NCI-H774 (cell line): ENCODE results near the gene ARID1B.

Experiments used
- DNase-seq: peaks from one replicate; lab custom pipeline; 2025; lab: John Stamatoyannopoulos, UW

The ARID1B gene

GRCh38 chr6:157185986-157186385, 408.8 kb downstream of the ARID1B start:
- DNase-seq: no peak

- no peak for DNase-seq
These were observed 409.6 kb downstream of the ARID1B start for GRCh38 chr6:157186785-157187181.

- peak; percentile 85 for DNase-seq
These were observed 410.3 kb downstream of the ARID1B start for GRCh38 chr6:157187182-157188083.

- no peak for DNase-seq
These were observed 411.0 kb downstream of the ARID1B start for GRCh38 chr6:157188213-157188612.

GRCh38 chr6:157193443-157193996, 416.3 kb downstream of the ARID1B start:
- peak; percentile 64 for DNase-seq

GRCh38 chr6:157194110-157194509, 416.9 kb downstream of the ARID1B start:
- DNase-seq: no peak

GRCh38 chr6:157194643-157195042, 417.5 kb downstream of the ARID1B start:
- no peak for DNase-seq

- DNase-seq: no peak
These were observed 419.2 kb downstream of the ARID1B start for GRCh38 chr6:157196391-157196790.

- peak; percentile 99 for DNase-seq
These were observed 421.5 kb downstream of the ARID1B start for GRCh38 chr6:157198425-157199279.

GRCh38 chr6:157200117-157200516, 422.9 kb downstream of the ARID1B start:
- no peak for DNase-seq

GRCh38 chr6:157200611-157201010, 423.4 kb downstream of the ARID1B start:
- DNase-seq: no peak

- no peak for DNase-seq
These were observed 423.9 kb downstream of the ARID1B start for GRCh38 chr6:157201083-157201482.

- no peak for DNase-seq
These were observed 426.1 kb downstream of the ARID1B start for GRCh38 chr6:157203312-157203744.

GRCh38 chr6:157203764-157204163, 426.6 kb downstream of the ARID1B start:
- DNase-seq: no peak

GRCh38 chr6:157205473-157206358, 428.5 kb downstream of the ARID1B start:
- no peak for DNase-seq

GRCh38 chr6:157206359-157206815, 429.2 kb downstream of the ARID1B start:
- DNase-seq: no peak

GRCh38 chr6:157207521-157208076, 430.4 kb downstream of the ARID1B start:
- DNase-seq: no peak

GRCh38 chr6:157209865-157210530, 432.8 kb downstream of the ARID1B start:
- DNase-seq: no peak

GRCh38 chr6:157210954-157211353, 433.8 kb downstream of the ARID1B start:
- no peak for DNase-seq
